Astrocyte of the spinal cord (primary cell): Measurements from ENCODE around the gene CACNA1E.
A peak's percentile ranks its signal among the peaks of the same experiment; 100 is the strongest.

Source experiments
- DNase-seq: peaks from one replicate; pipeline ENCODE4 v3.0.0; 2011; ENCODE audit warnings: low read depth, low spot score
- H3K4me3 ChIP-seq: 2 replicates; pipeline ENCODE4 v1.5.1; 2011; ENCODE audit warnings: low read depth, mild to moderate bottlenecking, low read length, moderate library complexity
- in situ Hi-C: cut with HindIII; loops from 2 replicates; pipeline ENCODE4 v1.10.0; 2017; ENCODE audit warnings: low sequenced_read_pairs
- TF ChIP-seq, protein P1 (sequence below): IDR thresholded peaks from 2 replicates; pipeline ENCODE4 v1.5.1; 2012; ENCODE audit warnings: low read depth, mild to moderate bottlenecking, low read length, inconsistent platforms

Gene CACNA1E

DNA sequence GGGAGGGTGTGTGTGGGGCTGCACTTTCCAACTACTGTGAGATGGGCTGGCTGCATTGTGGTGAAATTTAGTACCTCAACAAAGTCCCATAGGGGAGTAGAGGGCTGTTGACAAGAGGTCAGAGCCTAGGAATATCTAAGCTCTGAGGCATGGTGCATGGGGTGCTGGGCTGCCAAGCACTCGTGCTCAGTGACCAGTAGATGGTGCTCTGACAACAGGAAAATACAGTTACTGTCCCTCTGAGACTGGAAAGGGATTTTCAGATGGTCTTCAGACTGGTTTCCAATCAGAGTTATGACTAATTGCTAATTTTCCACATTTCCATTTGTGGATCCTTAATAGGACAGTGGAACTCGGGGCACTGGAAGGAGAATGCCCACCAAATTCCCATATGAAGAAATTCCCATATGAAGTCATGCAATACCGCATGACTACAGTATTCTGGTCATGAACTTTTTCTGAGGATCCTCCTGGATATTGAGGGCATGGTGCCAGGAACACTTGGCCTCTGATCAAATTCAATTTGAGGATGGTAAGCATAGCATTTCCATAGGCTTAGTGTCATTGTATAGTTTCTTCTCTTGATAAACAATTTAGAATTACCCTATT lies 4.1 kb upstream of the CACNA1E start:
- TF ChIP-seq, protein P1, sequence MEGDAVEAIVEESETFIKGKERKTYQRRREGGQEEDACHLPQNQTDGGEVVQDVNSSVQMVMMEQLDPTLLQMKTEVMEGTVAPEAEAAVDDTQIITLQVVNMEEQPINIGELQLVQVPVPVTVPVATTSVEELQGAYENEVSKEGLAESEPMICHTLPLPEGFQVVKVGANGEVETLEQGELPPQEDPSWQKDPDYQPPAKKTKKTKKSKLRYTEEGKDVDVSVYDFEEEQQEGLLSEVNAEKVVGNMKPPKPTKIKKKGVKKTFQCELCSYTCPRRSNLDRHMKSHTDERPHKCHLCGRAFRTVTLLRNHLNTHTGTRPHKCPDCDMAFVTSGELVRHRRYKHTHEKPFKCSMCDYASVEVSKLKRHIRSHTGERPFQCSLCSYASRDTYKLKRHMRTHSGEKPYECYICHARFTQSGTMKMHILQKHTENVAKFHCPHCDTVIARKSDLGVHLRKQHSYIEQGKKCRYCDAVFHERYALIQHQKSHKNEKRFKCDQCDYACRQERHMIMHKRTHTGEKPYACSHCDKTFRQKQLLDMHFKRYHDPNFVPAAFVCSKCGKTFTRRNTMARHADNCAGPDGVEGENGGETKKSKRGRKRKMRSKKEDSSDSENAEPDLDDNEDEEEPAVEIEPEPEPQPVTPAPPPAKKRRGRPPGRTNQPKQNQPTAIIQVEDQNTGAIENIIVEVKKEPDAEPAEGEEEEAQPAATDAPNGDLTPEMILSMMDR = peak; percentile 83
- in situ Hi-C loops = no loop called here
- no peak overlapping the region for H3K4me3 ChIP-seq
- peak; percentile 55 for DNase-seq

DNA sequence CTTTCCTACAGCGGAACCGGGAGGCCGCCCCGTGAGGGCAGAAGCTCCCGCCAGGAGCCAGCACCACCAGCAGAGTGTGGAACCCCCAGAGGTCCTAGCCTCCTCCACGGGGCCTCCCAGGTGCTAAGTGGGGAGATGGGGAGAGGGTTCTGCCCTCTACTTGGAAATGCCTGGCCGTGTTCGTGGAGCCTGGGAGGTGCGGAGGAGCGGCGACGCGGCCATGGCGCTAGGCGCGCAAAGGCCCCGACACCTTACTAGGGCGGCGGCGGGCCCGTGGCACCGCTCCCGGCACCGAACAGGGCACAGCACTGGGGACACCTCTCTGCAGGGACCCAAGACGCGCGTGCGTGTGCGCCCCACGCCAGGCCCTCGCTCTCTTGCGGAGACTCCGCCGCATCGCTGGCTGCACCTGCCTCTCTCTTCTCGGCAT lies 1.3 kb upstream of the CACNA1E start:
- DNase-seq = no peak
- TF ChIP-seq, protein P1 = no peak
- in situ Hi-C loops = no loop called here
- H3K4me3 ChIP-seq = no peak overlapping the region

DNA sequence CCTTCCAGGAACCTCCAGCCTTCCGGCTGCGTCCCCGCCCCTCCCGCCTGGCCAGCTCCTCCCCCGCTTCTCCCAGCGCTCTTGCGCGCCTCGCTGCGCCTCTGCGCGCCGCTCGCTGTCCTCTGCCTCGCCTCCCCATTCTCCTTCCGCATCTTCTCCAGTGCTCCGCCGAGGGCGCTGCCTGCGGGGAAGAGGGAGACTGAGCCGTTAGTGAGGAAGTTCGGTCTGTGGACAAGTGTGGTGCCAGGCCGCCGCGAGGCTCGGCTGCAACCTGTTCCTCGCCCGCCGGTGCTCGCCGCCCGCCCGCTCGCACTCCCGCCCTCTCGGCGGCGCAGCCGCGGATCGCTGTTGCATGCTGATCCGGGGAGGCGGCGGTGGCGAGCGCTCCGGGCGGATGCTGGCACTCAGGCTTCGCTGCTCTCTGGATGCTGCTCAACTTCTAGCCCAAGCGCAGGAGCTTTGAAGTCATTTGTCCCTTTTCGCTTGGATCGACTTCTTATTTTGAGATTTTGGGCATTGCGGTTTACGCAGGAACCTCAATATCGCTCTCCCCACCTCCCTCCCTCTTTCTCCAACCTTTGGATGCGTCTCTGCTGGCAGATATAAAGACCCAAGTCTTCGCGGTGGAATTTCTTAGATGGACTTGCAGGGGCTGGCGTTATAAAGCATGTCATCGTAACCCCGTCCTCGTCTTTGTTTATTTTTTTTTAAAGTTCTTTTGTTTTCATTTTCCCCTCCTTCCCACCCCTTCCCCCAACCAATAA lies 614 bp upstream of the CACNA1E start:
- DNase-seq = no peak
- no peak overlapping the region for H3K4me3 ChIP-seq
- TF ChIP-seq, protein P1 = no peak
- in situ Hi-C loops = no loop called here

DNA sequence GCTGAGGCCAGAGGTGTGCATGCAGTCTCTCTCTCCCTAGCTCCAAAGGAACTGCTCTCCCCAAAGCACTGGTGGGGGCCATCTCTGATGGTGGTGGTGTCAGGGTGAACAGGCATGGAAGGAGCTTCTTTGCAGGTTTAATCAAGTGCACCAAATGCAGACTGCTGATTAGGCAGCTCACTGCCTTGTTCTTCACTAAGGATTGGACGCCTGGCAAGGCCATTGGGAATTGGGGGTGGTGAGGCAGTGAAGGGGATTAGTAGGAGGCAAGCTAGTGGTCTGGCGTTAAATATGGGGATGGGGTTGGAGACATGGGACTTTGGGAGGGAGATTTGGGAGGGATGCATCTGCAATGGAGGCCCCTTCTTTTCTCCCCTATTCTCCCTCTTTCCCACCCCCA lies 1.5 kb downstream of the CACNA1E start:
- no peak overlapping the region for H3K4me3 ChIP-seq
- TF ChIP-seq, protein P1 = no peak
- DNase-seq = no peak
- in situ Hi-C loops = no loop called here

DNA sequence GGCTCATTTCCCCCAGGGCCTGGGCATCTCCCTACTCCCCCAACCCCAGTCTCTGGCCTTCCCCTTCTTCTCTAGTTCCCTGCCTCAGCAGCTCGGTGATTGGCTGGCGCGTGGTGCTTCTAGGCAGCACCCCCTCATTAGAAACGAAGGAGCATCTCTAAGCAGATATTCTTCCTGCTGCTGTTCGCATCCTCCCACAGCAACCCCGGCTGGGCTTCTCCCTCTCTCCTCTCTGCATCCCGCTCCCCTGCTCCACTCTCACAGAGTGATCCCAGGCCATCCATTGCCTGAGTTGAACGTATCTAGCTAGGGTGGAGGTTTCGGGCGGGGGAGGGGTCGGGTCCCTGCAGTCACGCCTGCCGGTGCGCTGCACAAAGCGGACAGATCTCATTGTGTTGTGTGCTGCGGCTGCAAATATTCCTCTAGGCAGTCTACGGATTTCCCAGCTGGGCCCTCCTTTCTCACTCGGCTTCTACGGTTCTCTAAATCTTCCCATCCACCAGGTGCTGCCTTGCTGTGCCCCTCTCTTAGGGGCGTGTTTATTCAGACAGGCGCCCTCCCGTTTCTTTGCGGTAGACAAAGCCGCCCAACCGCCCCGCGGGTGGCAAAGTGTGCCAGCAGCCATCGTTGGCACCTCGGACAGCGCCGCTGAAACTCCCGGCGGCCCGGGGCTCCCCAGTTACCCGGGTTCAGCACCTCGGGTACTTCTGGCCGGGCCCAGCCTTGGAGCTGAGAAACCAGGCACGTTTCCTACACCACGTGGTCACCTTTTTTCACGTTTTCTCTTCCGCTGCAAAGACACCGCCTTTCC lies 2.2 kb downstream of the CACNA1E start:
- no peak for DNase-seq
- in situ Hi-C loops = no loop called here
- H3K4me3 ChIP-seq = no peak overlapping the region
- TF ChIP-seq, protein P1 = no peak

DNA sequence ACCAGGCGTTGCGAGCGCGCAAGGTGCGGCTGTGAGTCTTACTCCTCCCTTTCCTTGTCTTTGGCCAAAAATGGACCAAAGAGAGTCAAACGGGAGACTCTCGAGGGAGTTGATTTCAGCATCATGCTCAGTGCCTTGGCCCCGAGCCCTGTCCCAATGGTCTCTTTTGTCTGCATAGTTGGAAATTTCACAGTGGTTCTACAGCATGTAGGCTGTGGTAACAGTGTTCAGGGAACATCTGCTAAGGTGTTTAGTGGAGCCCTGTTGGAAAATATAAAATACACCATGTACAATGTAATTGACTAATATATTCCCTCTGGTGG lies 2.7 kb downstream of the CACNA1E start:
- DNase-seq = no peak
- TF ChIP-seq, protein P1 = no peak
- no peak overlapping the region for H3K4me3 ChIP-seq
- in situ Hi-C loops = no loop called here
